HG03575 (cell line): ENCODE measurements around the gene RNF141.

Experiments
- ATAC-seq: cut with Tn5 transposase; IDR thresholded peaks from one replicate; pipeline ENCODE4 v1.9.1; 2021; ENCODE audit not compliant: unreplicated experiment, insufficient number of reproducible peaks, low FRiP score; ENCODE audit errors: extremely low read depth

The RNF141 gene

GRCh38 chr11:10462746-10463300 is 78.2 kb downstream of the RNF141 start:
- no peak for ATAC-seq
